Neural cell (in vitro differentiated cells): ENCODE data around the gene TTC23.

Source experiments
- EZH2 ChIP-seq: fragments of 200-600, 300-800 bp; shearing (Covaris generic), sonication (generic); IDR thresholded peaks from 2 replicates; pipeline ENCODE4 v1.6.1; 2014; ENCODE audit warnings: antibody characterized with exemption, low read length, borderline replicate concordance, mild to moderate bottlenecking; ENCODE audit not compliant: insufficient read depth, poor library complexity, severe bottlenecking
- POLR2AphosphoS5 ChIP-seq: IDR thresholded peaks from 2 replicates; pipeline ENCODE4 v1.6.1; 2012
- TF ChIP-seq, protein P1 (sequence below): fragments of 450-650 bp; IDR thresholded peaks from 2 replicates; pipeline ENCODE4 v1.5.1; 2014; ENCODE audit warnings: antibody characterized with exemption, mild to moderate bottlenecking, moderate library complexity; ENCODE audit not compliant: poor library complexity, severe bottlenecking

DNA sequence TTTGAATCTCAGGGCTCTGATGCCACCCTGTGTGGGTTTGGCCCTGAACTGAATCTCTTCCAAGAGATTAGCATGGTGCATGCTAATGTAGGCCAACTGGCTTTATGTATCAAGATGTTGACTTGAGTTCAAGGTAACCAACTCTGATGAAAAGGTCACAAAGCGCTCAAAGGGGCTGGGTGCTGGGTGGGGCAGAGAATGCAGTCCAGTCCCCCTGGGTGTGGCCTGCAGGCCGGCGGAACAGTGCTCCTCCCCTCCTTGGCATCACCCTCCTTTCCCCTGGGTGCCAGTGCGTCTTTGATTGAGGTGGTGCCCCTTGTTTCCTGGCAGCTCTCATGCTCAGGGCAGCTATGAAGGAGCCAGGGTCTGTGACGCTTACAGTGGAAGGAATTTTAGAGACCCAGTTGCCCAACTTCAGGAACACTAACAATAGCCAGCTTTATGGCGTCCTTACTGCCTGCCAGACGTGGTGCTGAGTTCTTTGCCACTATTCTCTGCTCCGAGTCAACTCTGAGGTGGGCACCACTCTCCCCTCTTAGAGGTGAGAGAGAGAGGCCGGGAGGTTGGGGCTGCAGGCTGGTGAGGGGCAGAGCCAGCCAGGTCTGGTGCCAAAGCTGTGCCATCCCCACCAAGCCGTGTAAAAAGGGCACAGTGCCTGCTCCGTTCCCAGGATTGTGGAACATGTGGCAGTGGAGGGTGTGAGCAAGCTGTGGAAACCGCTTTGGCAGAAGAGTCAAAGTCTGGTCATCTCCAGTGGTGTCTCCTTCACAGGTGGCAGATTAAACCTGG is 134.7 kb downstream of the TTC23 start:
- TF ChIP-seq, protein P1, sequence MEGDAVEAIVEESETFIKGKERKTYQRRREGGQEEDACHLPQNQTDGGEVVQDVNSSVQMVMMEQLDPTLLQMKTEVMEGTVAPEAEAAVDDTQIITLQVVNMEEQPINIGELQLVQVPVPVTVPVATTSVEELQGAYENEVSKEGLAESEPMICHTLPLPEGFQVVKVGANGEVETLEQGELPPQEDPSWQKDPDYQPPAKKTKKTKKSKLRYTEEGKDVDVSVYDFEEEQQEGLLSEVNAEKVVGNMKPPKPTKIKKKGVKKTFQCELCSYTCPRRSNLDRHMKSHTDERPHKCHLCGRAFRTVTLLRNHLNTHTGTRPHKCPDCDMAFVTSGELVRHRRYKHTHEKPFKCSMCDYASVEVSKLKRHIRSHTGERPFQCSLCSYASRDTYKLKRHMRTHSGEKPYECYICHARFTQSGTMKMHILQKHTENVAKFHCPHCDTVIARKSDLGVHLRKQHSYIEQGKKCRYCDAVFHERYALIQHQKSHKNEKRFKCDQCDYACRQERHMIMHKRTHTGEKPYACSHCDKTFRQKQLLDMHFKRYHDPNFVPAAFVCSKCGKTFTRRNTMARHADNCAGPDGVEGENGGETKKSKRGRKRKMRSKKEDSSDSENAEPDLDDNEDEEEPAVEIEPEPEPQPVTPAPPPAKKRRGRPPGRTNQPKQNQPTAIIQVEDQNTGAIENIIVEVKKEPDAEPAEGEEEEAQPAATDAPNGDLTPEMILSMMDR: no peak
- TF ChIP-seq EZH2 (no peak), POLR2AphosphoS5 (no peak)
